Motor neuron (in vitro differentiated cells): ENCODE measurements around the gene CCDC171. TPM values are rescaled to one million over a fixed set of nuclear protein-coding genes. Genes with fewer than 3 reads are reported as not detected.

ENCODE experiments used
- ATAC-seq, 8 experiments: fragments of 200-7000 bp; cut with Tn5 transposase; replicated peaks in 6 of 8; 2 replicates each; pipeline ENCODE4 v1.8.0; 2021; ENCODE audit warnings: mild to moderate bottlenecking in 8 of 8, moderate library complexity in 8 of 8
- H3K27ac ChIP-seq, 2 donors: fragments of 250-450 bp; sonication (Bioruptor Pico); 2 replicates each; pipeline ENCODE4 v1.9.0; 2021; ENCODE audit warnings: antibody characterized with exemption in 2 of 2, mild to moderate bottlenecking in 2 of 2, moderate library complexity in 1 of 2
- H3K4me1 ChIP-seq, 2 donors: fragments of 250-450 bp; sonication (Bioruptor Pico); replicated peaks in 1 of 2; 2 replicates each; pipeline ENCODE4 v1.6.1; 2021; ENCODE audit warnings: antibody characterized with exemption in 2 of 2, mild to moderate bottlenecking in 2 of 2, moderate library complexity in 1 of 2
- H3K4me3 ChIP-seq, 5 donors: fragments of 250-450 bp; sonication (Bioruptor Pico); 2 replicates each; pipeline ENCODE4 v1.9.0; 2021; ENCODE audit warnings: antibody characterized with exemption in 5 of 5, mild to moderate bottlenecking in 5 of 5, moderate library complexity in 4 of 5
- WGBS, 10 experiments: fragments of 450-650 bp; shearing (Covaris generic); methylation state at CpG; one replicate each; pipeline ENCODE4 v1.0.0; 2022; 5-methylcytosine and 5-hydroxymethylcytosine counted together
- in situ Hi-C, 9 experiments: fragments of 400-800 bp; cut with MboI; loops; one replicate each; pipeline ENCODE4 v1.15.0; 2021; ENCODE audit warnings: low sequenced_read_pairs in 9 of 9, low pct_unique_long_range_greater_than_20kb in 2 of 9; ENCODE audit not compliant: unreplicated experiment in 9 of 9
- total RNA-seq, 8 experiments: library from RNA; unstranded; fragments of 300-600 nt; gene quantifications; 2 replicates each; pipeline versions ENCODE4 v1.2.3 to v1.2.4, GENCODE V29; 2022

Gene CCDC171
- total RNA-seq = 10 to 100 TPM in 3 of 8 experiments, 1 to 10 TPM in 5; 4.0 to 15.1 (median 8.4) TPM

- ATAC-seq = peak; percentile 86 to 97 (median 88)
- Histone ChIP-seq H3K27ac (peak within 1 kb of the TSS; percentile 63 to 93), H3K4me3 (peak within 1 kb of the TSS; percentile 53 to 71 (median 57)), H3K4me1 (peaks cover 0 to 3% of the 10 kb centered on the region in 2 donors)
- in situ Hi-C loops = no loop called here
- 0 to 7% (median 0%) methylated on average over 1 to 16 of the region's 65 CpGs; no CpG with 5 or more reads in 1 of the 10 experiments for WGBS, 10 experiments
Measured at GRCh38 chr9:15552636-15553527, at the start of gene CCDC171. Gene CCDC171, plus strand, starts transcription at chr9:15553043. Its CDS starts 11,046 bp downstream, at chr9:15564089.

GRCh38 chr9:15505921-15506320 lies 46.9 kb upstream of the CCDC171 start:
- Histone ChIP-seq H3K4me1 (peaks cover 4 to 11% of the 10 kb centered on the region in 2 donors), H3K27ac (no peak overlapping the region)

GRCh38 chr9:15509931-15510788 lies 42.7 kb upstream of the CCDC171 start:
- peak overlapping the region; percentile 73 to 88 (median 84) for H3K4me3 ChIP-seq
- 0 to 8% (median 0%) methylated on average over 2 to 8 of the region's 76 CpGs for WGBS, 10 experiments
- peak; percentile 53 to 67 (median 61) for ATAC-seq
- H3K4me1 ChIP-seq = peaks cover 10 to 26% of the 10 kb centered on the region in 2 donors
- in situ Hi-C loops = no loop called here
- peak overlapping the region; percentile 100 for H3K27ac ChIP-seq

More at GRCh38 chr9:15505921-15506320, 46.9 kb upstream of the CCDC171 start:
- in situ Hi-C loops = no loop called here
- 60 to 100% (median 100%) methylated on average over 1 to 3 of the region's 3 CpGs; no CpG with 5 or more reads in 2 of the 10 experiments for WGBS, 10 experiments
- ATAC-seq = no peak
- H3K4me3 ChIP-seq = no peak overlapping the region

GRCh38 chr9:15510789-15511575 lies 41.9 kb upstream of the CCDC171 start, which contains the start of gene PSIP1:
Gene PSIP1, minus strand, starts transcription at chr9:15510970. Its CDS starts 782 bp downstream, at chr9:15510188.
- H3K27ac ChIP-seq = peak within 1 kb of the TSS; percentile 100
- ATAC-seq = peak; percentile 84 to 93 (median 88)
- peak within 1 kb of the TSS; percentile 73 to 88 (median 84) for H3K4me3 ChIP-seq
- 0 to 5% (median 1%) methylated on average over 1 to 29 of the region's 72 CpGs; no CpG with 5 or more reads in 3 of the 10 experiments for WGBS, 10 experiments
- peaks cover 10 to 26% of the 10 kb centered on the region in 2 donors for H3K4me1 ChIP-seq
- in situ Hi-C loops = no loop called here

GRCh38 chr9:15512204-15512603 lies 40.6 kb upstream of the CCDC171 start:
- ATAC-seq = no peak
- Histone ChIP-seq H3K27ac (peak overlapping the region; percentile 26 to 100), H3K4me3 (no peak overlapping the region), H3K4me1 (peaks cover 10 to 26% of the 10 kb centered on the region in 2 donors)
- WGBS, 10 experiments = 63 to 100% (median 100%) methylated on average over 1 of the region's 1 CpG; no CpG with 5 or more reads in 2 of the 10 experiments
- in situ Hi-C loops = no loop called here

GRCh38 chr9:15512889-15513288 lies 40.0 kb upstream of the CCDC171 start:
- ATAC-seq = no peak
- H3K27ac ChIP-seq = no peak overlapping the region
- in situ Hi-C loops = no loop called here
- 40 to 100% (median 80%) methylated on average over 1 to 2 of the region's 3 CpGs; no CpG with 5 or more reads in 1 of the 10 experiments for WGBS, 10 experiments
- no peak overlapping the region for H3K4me3 ChIP-seq
- H3K4me1 ChIP-seq = peaks cover 10 to 26% of the 10 kb centered on the region in 2 donors

GRCh38 chr9:15513335-15513734 lies 39.5 kb upstream of the CCDC171 start:
- in situ Hi-C loops = no loop called here
- no peak overlapping the region for H3K27ac ChIP-seq

GRCh38 chr9:15519831-15520230 lies 33.0 kb upstream of the CCDC171 start:
- ATAC-seq = no peak
- WGBS, 10 experiments = 56 to 100% (median 95%) methylated on average over 2 of the region's 2 CpGs; no CpG with 5 or more reads in 1 of the 10 experiments
- Histone ChIP-seq H3K27ac (no peak overlapping the region), H3K4me3 (no peak overlapping the region), H3K4me1 (no peaks in the 10 kb centered on the region)
- in situ Hi-C loops = no loop called here

More at GRCh38 chr9:15513335-15513734, 39.5 kb upstream of the CCDC171 start:
- no peak for ATAC-seq
- Histone ChIP-seq H3K4me3 (no peak overlapping the region), H3K4me1 (peaks cover 9 to 21% of the 10 kb centered on the region in 2 donors)
- WGBS, 10 experiments = 0 to 50% (median 8%) methylated on average over 1 of the region's 1 CpG; no CpG with 5 or more reads in 6 of the 10 experiments

GRCh38 chr9:15521254-15521653 lies 31.6 kb upstream of the CCDC171 start:
- WGBS, 10 experiments = 50 to 93% (median 79%) methylated on average over 1 to 7 of the region's 8 CpGs; no CpG with 5 or more reads in 2 of the 10 experiments
- no peaks in the 10 kb centered on the region for H3K4me1 ChIP-seq
- H3K4me3 ChIP-seq = no peak overlapping the region
- no peak overlapping the region for H3K27ac ChIP-seq
- ATAC-seq = no peak
- in situ Hi-C loops = no loop called here

GRCh38 chr9:15522130-15522755 lies 30.6 kb upstream of the CCDC171 start:
- H3K27ac ChIP-seq = no peak overlapping the region
- WGBS, 10 experiments = 65 to 100% (median 94%) methylated on average over 1 to 3 of the region's 3 CpGs; no CpG with 5 or more reads in 1 of the 10 experiments
- in situ Hi-C loops = no loop called here
- no peaks in the 10 kb centered on the region for H3K4me1 ChIP-seq
- no peak overlapping the region for H3K4me3 ChIP-seq
- ATAC-seq = no peak

- H3K4me3 ChIP-seq = no peak overlapping the region
- WGBS, 10 experiments = 46 to 92% (median 73%) methylated on average over 2 to 8 of the region's 8 CpGs
- no peak for ATAC-seq
- H3K27ac ChIP-seq = no peak overlapping the region
- H3K4me1 ChIP-seq = no peaks in the 10 kb centered on the region
- in situ Hi-C loops = no loop called here
Measured at GRCh38 chr9:15524845-15525455, 27.9 kb upstream of the CCDC171 start.
